Measurements from ENCODE around the gene CCNQ.

DNA sequence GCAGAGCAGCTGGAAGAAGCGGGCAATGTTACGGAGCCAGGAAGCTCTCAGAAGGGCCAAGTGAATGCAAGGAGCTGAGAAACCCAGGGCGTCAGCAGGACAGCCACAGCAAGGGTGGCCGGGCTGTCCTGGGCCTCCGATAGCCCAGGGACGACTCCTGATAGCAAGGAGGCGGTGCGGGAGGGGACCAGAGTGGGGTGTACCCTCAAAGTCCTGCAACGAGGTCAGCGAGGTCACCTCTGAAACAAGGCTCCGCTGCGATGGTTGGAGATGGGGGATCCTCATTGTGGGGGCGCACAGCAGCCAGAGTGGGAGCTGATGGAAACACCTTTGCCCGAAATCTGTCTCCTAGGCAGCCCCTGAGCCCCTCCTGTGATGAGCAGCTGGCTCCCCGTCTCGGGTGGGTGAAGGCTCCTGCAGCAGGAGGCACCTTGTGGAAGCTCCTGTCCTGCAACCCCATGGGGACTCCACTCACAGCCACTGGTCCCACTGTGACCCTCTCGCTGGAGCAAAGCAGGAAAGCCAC lies 4.3 kb upstream of the CCNQ start:
- TF ChIP-seq, protein P1, sequence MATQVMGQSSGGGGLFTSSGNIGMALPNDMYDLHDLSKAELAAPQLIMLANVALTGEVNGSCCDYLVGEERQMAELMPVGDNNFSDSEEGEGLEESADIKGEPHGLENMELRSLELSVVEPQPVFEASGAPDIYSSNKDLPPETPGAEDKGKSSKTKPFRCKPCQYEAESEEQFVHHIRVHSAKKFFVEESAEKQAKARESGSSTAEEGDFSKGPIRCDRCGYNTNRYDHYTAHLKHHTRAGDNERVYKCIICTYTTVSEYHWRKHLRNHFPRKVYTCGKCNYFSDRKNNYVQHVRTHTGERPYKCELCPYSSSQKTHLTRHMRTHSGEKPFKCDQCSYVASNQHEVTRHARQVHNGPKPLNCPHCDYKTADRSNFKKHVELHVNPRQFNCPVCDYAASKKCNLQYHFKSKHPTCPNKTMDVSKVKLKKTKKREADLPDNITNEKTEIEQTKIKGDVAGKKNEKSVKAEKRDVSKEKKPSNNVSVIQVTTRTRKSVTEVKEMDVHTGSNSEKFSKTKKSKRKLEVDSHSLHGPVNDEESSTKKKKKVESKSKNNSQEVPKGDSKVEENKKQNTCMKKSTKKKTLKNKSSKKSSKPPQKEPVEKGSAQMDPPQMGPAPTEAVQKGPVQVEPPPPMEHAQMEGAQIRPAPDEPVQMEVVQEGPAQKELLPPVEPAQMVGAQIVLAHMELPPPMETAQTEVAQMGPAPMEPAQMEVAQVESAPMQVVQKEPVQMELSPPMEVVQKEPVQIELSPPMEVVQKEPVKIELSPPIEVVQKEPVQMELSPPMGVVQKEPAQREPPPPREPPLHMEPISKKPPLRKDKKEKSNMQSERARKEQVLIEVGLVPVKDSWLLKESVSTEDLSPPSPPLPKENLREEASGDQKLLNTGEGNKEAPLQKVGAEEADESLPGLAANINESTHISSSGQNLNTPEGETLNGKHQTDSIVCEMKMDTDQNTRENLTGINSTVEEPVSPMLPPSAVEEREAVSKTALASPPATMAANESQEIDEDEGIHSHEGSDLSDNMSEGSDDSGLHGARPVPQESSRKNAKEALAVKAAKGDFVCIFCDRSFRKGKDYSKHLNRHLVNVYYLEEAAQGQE (IDR thresholded peaks at IDR 0.05) = no peak
- TF ChIP-seq, protein P2, sequence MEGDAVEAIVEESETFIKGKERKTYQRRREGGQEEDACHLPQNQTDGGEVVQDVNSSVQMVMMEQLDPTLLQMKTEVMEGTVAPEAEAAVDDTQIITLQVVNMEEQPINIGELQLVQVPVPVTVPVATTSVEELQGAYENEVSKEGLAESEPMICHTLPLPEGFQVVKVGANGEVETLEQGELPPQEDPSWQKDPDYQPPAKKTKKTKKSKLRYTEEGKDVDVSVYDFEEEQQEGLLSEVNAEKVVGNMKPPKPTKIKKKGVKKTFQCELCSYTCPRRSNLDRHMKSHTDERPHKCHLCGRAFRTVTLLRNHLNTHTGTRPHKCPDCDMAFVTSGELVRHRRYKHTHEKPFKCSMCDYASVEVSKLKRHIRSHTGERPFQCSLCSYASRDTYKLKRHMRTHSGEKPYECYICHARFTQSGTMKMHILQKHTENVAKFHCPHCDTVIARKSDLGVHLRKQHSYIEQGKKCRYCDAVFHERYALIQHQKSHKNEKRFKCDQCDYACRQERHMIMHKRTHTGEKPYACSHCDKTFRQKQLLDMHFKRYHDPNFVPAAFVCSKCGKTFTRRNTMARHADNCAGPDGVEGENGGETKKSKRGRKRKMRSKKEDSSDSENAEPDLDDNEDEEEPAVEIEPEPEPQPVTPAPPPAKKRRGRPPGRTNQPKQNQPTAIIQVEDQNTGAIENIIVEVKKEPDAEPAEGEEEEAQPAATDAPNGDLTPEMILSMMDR (IDR thresholded peaks at IDR 0.05; ENCODE audit: low read depth, low read length, missing input control) = no peak
- TF ChIP-seq FOXA1 (IDR thresholded peaks at IDR 0.05) (no peak), GABPA (IDR thresholded peaks at IDR 0.05 in 1 of 2, conservative IDR thresholded peaks at IDR 0.05 in 1 of 2) (no peak), RXRA (IDR thresholded peaks at IDR 0.05) (no peak), YY1 (IDR thresholded peaks at IDR 0.05) (no peak), TAF1 (conservative IDR thresholded peaks at IDR 0.05) (no peak)

All from liver (tissue), 3 donors.